ENCODE measurements around the gene ZNF71. TPM values are rescaled to one million over a fixed set of nuclear protein-coding genes. Genes with fewer than 3 reads are reported as not detected.

ZNF71 gene
- total and polyA plus RNA-seq, 2 donors (not counting 3 experiments of a cell fraction or from before 2014, with no cell fraction given): 9.7 to 10.1 TPM

DNA sequence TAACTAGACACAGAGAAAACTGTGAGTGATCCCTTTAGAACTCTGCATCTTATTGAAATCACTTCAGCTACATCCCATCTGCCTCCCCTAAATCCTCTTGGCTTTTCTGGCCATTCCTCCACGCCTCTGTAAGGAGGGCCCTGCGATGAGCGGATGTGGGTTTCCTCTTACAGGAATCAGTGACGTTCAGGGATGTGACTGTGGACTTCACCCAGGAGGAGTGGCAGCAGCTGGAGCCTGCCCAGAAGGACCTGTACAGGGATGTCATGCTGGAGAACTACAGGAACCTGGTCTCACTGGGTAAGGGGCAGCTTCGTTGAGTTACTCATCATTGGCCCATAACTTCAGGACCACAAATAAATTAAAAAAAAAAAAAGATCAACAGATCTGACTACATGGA is 18.5 kb downstream of the ZNF71 start:
- dilution Hi-C loops (cut with MboI; ENCODE audit: extremely low pct_ligation_motif_present, low sequenced_read_pairs): no loop called here
- intact Hi-C loops (cut with micrococcal nuclease): no loop called here
- TF ChIP-seq POLR2A (IDR thresholded peaks at IDR 0.05; ENCODE audit: low read depth, low read length): no peak
- no peak for TF ChIP-seq GATA2 (IDR thresholded peaks at IDR 0.05; ENCODE audit: insufficient read depth, insufficient read length, low read depth, low read length)
- BruUV-seq (replicated peaks): no TSS peak
- H3K27me3 ChIP-seq (ENCODE audit: control insufficient read depth in 2 of 2, insufficient read depth in 2 of 2, low read length in 2 of 2): no peaks in the 10 kb centered on the region
- H4K20me1 ChIP-seq (replicated peaks; ENCODE audit: control insufficient read depth, extremely low read depth, insufficient read depth, low read length): no peaks in the 10 kb centered on the region
- no peak overlapping the region for H3K27ac ChIP-seq (ENCODE audit: insufficient read depth, low read depth, low read length)
- H3K9me3 ChIP-seq (replicated peaks; ENCODE audit: control insufficient read depth, insufficient read depth, low read length): peaks cover 3% of the 10 kb centered on the region
- no peak overlapping the region for H3K4me3 ChIP-seq (replicated peaks in 1 of 3; ENCODE audit: insufficient read depth in 1 of 3, low read depth in 1 of 3, low read length in 3 of 3)
- FAIRE-seq (no peak), DNase-seq (ENCODE audit: low read depth, low spot score) (no peak)
- peaks cover 5% of the 10 kb centered on the region for H3K79me2 ChIP-seq (ENCODE audit: control insufficient read depth, insufficient read depth, low read length)
- H3K36me3 ChIP-seq (ENCODE audit: control insufficient read depth in 2 of 2, extremely low read depth in 1 of 2, insufficient read depth in 2 of 2, low read length in 2 of 2): peaks cover 0 to 4% of the 10 kb centered on the region in 2 experiments
- CTCF ChIA-PET: no interaction called here
- no peak overlapping the region for H3K4me2 ChIP-seq (ENCODE audit: insufficient read depth, low read length)
- no peak overlapping the region for H3K9ac ChIP-seq (replicated peaks; ENCODE audit: extremely low read depth, insufficient read depth, low read length)
- no peaks in the 10 kb centered on the region for H3K9me1 ChIP-seq (replicated peaks; ENCODE audit: control insufficient read depth, extremely low read depth, insufficient read depth, low read length)
- H3K4me1 ChIP-seq (ENCODE audit: control insufficient read depth, extremely low read depth, insufficient read depth, low read length): no peaks in the 10 kb centered on the region
- POLR2A ChIA-PET: no interaction called here
- H2AFZ ChIP-seq (ENCODE audit: low read depth, low read length): no peak overlapping the region

DNA sequence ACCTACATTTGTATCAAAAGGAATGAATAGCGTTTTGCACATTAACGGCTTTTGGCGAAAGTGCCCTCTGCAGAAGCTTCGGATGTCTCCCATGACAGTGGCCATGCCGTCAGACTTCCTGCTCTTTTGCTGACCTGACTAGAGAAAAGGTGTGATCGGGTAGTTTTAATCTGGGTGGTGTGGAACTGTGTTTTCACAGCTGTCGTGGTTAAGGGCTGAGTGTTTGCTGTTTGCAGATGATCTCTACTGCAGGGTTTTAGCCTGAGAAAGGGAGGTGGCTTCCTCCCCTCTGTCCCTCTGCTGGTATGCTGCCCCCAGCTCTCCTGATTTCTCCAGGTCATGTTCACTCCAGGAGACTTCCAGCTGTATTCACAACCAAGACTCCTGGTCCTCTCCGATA is 22.4 kb downstream of the ZNF71 start:
- Histone ChIP-seq H3K79me2 (ENCODE audit: control insufficient read depth, insufficient read depth, low read length) (no peaks in the 10 kb centered on the region), H3K36me3 (ENCODE audit: control insufficient read depth in 2 of 2, extremely low read depth in 1 of 2, insufficient read depth in 2 of 2, low read length in 2 of 2) (peaks cover 2 to 13% of the 10 kb centered on the region in 2 experiments), H4K20me1 (replicated peaks; ENCODE audit: control insufficient read depth, extremely low read depth, insufficient read depth, low read length) (no peaks in the 10 kb centered on the region), H3K4me2 (ENCODE audit: insufficient read depth, low read length) (no peak overlapping the region), H3K9ac (replicated peaks; ENCODE audit: extremely low read depth, insufficient read depth, low read length) (no peak overlapping the region), H3K27ac (ENCODE audit: insufficient read depth, low read depth, low read length) (no peak overlapping the region), H3K9me3 (replicated peaks; ENCODE audit: control insufficient read depth, insufficient read depth, low read length) (peaks cover 3% of the 10 kb centered on the region), H3K9me1 (replicated peaks; ENCODE audit: control insufficient read depth, extremely low read depth, insufficient read depth, low read length) (no peaks in the 10 kb centered on the region), H3K27me3 (ENCODE audit: control insufficient read depth in 2 of 2, insufficient read depth in 2 of 2, low read length in 2 of 2) (no peaks in the 10 kb centered on the region), H2AFZ (ENCODE audit: low read depth, low read length) (no peak overlapping the region), H3K4me1 (ENCODE audit: control insufficient read depth, extremely low read depth, insufficient read depth, low read length) (no peaks in the 10 kb centered on the region), H3K4me3 (replicated peaks in 1 of 3; ENCODE audit: insufficient read depth in 1 of 3, low read depth in 1 of 3, low read length in 3 of 3) (no peak overlapping the region)
- BruUV-seq (replicated peaks): no TSS peak
- DNase-seq (ENCODE audit: low read depth, low spot score) (no peak), FAIRE-seq (no peak)
- ChIA-PET CTCF (no interaction called here), POLR2A (no interaction called here)
- dilution Hi-C loops (cut with MboI; ENCODE audit: extremely low pct_ligation_motif_present, low sequenced_read_pairs) (no loop called here), intact Hi-C loops (cut with micrococcal nuclease) (no loop called here)
- TF ChIP-seq GATA2 (IDR thresholded peaks at IDR 0.05; ENCODE audit: insufficient read depth, insufficient read length, low read depth, low read length): no peak
- no peak for TF ChIP-seq EZH2 (IDR thresholded peaks at IDR 0.05; ENCODE audit: borderline replicate concordance, low read depth, low read length, severe bottlenecking)
- TF ChIP-seq, protein P1, sequence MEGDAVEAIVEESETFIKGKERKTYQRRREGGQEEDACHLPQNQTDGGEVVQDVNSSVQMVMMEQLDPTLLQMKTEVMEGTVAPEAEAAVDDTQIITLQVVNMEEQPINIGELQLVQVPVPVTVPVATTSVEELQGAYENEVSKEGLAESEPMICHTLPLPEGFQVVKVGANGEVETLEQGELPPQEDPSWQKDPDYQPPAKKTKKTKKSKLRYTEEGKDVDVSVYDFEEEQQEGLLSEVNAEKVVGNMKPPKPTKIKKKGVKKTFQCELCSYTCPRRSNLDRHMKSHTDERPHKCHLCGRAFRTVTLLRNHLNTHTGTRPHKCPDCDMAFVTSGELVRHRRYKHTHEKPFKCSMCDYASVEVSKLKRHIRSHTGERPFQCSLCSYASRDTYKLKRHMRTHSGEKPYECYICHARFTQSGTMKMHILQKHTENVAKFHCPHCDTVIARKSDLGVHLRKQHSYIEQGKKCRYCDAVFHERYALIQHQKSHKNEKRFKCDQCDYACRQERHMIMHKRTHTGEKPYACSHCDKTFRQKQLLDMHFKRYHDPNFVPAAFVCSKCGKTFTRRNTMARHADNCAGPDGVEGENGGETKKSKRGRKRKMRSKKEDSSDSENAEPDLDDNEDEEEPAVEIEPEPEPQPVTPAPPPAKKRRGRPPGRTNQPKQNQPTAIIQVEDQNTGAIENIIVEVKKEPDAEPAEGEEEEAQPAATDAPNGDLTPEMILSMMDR (IDR thresholded peaks at IDR 0.05; ENCODE audit: extremely low read depth in 1 of 2, insufficient read depth in 1 of 2, low read depth in 1 of 2, low read length in 2 of 2): no peak
- TF ChIP-seq, protein P2, sequence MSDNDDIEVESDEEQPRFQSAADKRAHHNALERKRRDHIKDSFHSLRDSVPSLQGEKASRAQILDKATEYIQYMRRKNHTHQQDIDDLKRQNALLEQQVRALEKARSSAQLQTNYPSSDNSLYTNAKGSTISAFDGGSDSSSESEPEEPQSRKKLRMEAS (IDR thresholded peaks at IDR 0.05; ENCODE audit: insufficient read depth, insufficient read length): no peak
- no peak for TF ChIP-seq POLR2AphosphoS5 (IDR thresholded peaks at IDR 0.05; ENCODE audit: insufficient read depth, low read depth, low read length)
- no peak for TF ChIP-seq MYC (IDR thresholded peaks at IDR 0.05; ENCODE audit: low read depth, low read length)
- TF ChIP-seq FOS (IDR thresholded peaks at IDR 0.05; ENCODE audit: borderline replicate concordance, insufficient read depth, low read length): no peak
- no peak for TF ChIP-seq JUN (IDR thresholded peaks at IDR 0.05; ENCODE audit: borderline replicate concordance, insufficient read depth, insufficient read length, low read depth)
- TF ChIP-seq POLR2A (IDR thresholded peaks at IDR 0.05; ENCODE audit: low read depth, low read length): no peak
